Parathyroid adenoma (tissue), 2 donors: ENCODE results near the gene CNOT6.
A peak's percentile ranks its signal among the peaks of the same experiment; 100 is the strongest.

Experiments
- H2AFZ ChIP-seq: fragments of 300-600 bp; sonication (generic); one replicate; pipeline ENCODE4 v1.7.0; 2017; ENCODE audit warnings: antibody characterized with exemption, mild to moderate bottlenecking
- H3K27ac ChIP-seq: fragments of 300-600 bp; sonication (generic); one replicate; pipeline ENCODE4 v1.7.0; 2017
- H3K27me3 ChIP-seq: fragments of 300-600 bp; sonication (generic); one replicate; pipeline ENCODE4 v1.7.0; 2017; ENCODE audit warnings: low read length; ENCODE audit not compliant: control insufficient read depth, insufficient read depth
- H3K36me3 ChIP-seq: fragments of 300-600 bp; sonication (generic); one replicate; pipeline ENCODE4 v1.7.0; 2017; ENCODE audit warnings: low read length; ENCODE audit not compliant: control insufficient read depth, insufficient read depth
- H3K4me1 ChIP-seq: fragments of 300-600 bp; sonication (generic); one replicate; pipeline ENCODE4 v1.7.0; 2017; ENCODE audit warnings: control low read depth
- H3K4me2 ChIP-seq: fragments of 300-600 bp; sonication (generic); one replicate; pipeline ENCODE4 v1.7.0; 2017; ENCODE audit warnings: low read length
- H3K4me3 ChIP-seq: fragments of 300-600 bp; sonication (generic); one replicate; pipeline ENCODE4 v1.7.0; 2017; ENCODE audit warnings: low read depth, low read length
- H3K79me2 ChIP-seq: fragments of 300-600 bp; sonication (generic); one replicate; pipeline ENCODE4 v1.7.0; 2017; ENCODE audit warnings: control low read depth
- H3K9ac ChIP-seq: fragments of 300-600 bp; sonication (generic); one replicate; pipeline ENCODE4 v1.7.0; 2017; ENCODE audit warnings: mild to moderate bottlenecking
- H3K9me3 ChIP-seq: fragments of 300-600 bp; sonication (generic); one replicate; pipeline ENCODE4 v1.7.0; 2017; ENCODE audit warnings: low read length; ENCODE audit not compliant: control insufficient read depth
- TF ChIP-seq, protein P1 (sequence below): fragments of 300-600 bp; sonication (generic); IDR thresholded peaks from one replicate; pipeline ENCODE4 v1.7.0; 2017; ENCODE audit warnings: antibody characterized with exemption, mild to moderate bottlenecking
- donor health status: primary hyperparathyroidism.

CNOT6 gene

DNA sequence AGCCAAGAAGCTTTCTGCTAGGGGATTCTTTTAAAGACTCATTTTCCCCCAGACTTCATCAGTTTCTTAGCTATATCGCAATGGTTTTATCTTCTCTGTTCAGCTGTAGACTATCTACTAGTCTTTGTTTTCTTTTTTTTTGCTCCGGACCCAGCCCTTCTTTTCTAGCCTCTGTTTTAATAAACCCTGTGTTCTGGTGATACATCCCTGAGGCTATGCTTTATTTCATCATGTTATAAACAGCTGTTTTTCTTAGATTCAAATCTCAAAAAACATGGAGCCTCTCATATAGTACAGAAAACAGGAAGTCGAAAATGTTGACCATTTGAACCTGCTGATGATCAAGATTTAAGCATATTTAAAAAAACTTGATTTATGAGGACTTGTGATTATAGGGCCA is 59.4 kb downstream of the CNOT6 start:
- no peak overlapping the region for H3K27ac ChIP-seq
- H3K4me3 ChIP-seq, result no peak overlapping the region
- TF ChIP-seq, protein P1, sequence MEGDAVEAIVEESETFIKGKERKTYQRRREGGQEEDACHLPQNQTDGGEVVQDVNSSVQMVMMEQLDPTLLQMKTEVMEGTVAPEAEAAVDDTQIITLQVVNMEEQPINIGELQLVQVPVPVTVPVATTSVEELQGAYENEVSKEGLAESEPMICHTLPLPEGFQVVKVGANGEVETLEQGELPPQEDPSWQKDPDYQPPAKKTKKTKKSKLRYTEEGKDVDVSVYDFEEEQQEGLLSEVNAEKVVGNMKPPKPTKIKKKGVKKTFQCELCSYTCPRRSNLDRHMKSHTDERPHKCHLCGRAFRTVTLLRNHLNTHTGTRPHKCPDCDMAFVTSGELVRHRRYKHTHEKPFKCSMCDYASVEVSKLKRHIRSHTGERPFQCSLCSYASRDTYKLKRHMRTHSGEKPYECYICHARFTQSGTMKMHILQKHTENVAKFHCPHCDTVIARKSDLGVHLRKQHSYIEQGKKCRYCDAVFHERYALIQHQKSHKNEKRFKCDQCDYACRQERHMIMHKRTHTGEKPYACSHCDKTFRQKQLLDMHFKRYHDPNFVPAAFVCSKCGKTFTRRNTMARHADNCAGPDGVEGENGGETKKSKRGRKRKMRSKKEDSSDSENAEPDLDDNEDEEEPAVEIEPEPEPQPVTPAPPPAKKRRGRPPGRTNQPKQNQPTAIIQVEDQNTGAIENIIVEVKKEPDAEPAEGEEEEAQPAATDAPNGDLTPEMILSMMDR, result no peak
- H3K36me3 ChIP-seq, result no peaks in the 10 kb centered on the region
- H3K79me2 ChIP-seq, result peaks cover 2% of the 10 kb centered on the region
- H3K9ac ChIP-seq, result no peak overlapping the region
- H3K9me3 ChIP-seq, result no peaks in the 10 kb centered on the region
- no peak overlapping the region for H3K4me2 ChIP-seq
- H3K4me1 ChIP-seq, result peaks cover 12% of the 10 kb centered on the region
- no peak overlapping the region for H2AFZ ChIP-seq
- H3K27me3 ChIP-seq, result no peaks in the 10 kb centered on the region

DNA sequence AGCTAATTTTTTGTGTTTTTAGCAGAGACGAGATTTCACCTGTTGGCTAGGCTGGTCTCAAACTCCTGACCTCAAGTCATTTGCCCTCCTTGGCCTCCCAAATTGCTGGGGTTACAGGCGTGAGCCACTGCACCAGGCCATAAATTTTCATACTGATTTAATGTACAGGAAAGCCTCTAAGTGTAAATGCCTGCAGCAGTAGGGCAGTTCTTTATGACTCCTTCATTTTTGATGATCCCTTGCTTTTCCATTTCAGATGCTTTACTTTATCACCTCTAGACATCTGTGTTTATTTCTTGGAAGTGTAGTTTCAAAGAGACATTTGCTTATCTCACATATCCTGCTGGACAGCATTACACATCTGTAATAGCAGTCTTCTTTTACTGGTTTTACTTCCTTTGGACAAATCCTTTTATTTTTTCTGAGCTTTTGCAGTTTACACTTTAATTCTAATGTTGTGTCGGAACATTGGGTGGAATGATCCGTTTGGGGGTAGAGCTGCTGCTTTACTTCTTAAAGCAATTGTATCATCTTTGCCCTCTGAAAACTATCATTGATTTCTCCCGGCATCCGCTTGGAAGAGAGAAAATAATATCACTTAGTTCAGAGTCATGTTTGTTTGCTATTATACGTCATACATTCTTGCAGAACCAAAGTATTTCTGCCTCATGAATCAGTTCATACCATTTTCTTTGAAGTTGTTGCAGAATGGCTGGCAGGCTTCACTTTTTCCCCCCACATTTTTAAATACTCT is 61.2 kb downstream of the CNOT6 start:
- H3K79me2 ChIP-seq, result peaks cover under 1% of the 10 kb centered on the region
- no peak overlapping the region for H2AFZ ChIP-seq
- TF ChIP-seq, protein P1, result no peak
- H3K4me2 ChIP-seq, result peak overlapping the region; percentile 0
- no peaks in the 10 kb centered on the region for H3K9me3 ChIP-seq
- peaks cover 14% of the 10 kb centered on the region for H3K4me1 ChIP-seq
- H3K9ac ChIP-seq, result no peak overlapping the region
- H3K4me3 ChIP-seq, result no peak overlapping the region
- H3K36me3 ChIP-seq, result no peaks in the 10 kb centered on the region
- no peak overlapping the region for H3K27ac ChIP-seq
- no peaks in the 10 kb centered on the region for H3K27me3 ChIP-seq

DNA sequence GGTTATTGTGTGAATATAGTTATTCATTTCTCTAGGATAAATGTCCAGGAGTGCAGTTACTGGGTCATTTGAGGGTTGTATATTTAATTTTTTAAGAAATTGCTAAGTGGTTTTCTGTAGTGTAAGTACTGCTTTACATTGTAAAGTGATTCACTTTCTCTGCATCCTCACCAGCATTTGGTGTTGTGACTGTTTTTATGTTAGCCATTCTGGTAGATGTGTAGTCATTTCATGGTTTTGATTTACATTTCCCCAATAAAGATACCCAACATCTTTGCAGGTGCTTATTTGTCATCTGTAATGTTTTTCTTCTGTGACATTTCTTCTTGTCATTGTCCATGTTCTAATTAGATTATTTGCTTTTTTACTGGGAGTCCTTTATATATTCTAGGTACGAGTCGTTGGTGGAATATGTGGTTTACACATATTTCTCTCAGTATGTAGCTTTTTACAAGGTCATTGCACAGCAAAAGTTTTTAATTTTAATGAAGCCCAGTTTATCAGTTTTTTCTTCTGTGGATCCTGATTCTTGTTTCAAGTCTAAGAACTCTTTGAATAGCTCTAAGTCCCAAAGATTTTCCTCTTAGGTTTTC is 63.1 kb downstream of the CNOT6 start:
- Histone ChIP-seq H3K4me3 (no peak overlapping the region), H3K36me3 (no peaks in the 10 kb centered on the region), H3K4me1 (peaks cover 16% of the 10 kb centered on the region), H3K9me3 (no peaks in the 10 kb centered on the region), H2AFZ (no peak overlapping the region), H3K4me2 (no peak overlapping the region), H3K9ac (no peak overlapping the region), H3K27me3 (no peaks in the 10 kb centered on the region), H3K79me2 (peaks cover 5% of the 10 kb centered on the region), H3K27ac (no peak overlapping the region)
- TF ChIP-seq, protein P1, result no peak

DNA sequence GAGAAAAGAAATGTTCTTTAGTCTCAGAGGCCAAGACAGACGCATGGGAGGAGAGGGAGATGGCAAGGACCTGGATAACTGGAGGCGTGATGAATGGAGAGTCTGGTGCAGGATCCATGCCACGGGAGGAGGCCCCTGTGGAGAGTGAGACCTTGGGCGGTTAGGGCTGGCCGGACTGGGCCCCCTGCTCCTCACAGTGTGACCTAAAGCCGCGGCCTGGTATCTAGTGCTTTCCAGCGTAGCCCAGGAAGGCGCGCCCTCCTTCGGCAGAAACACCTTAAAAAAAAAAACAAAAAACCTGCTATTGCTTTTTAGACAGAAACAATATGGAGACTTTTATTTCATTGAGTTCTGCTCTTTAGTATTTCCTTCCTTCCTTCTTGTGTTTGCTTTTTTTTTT is 64.1 kb downstream of the CNOT6 start:
- Histone ChIP-seq H3K4me2 (no peak overlapping the region), H3K36me3 (no peaks in the 10 kb centered on the region), H3K9ac (no peak overlapping the region), H3K27me3 (no peaks in the 10 kb centered on the region), H3K4me1 (peaks cover 16% of the 10 kb centered on the region), H3K9me3 (no peaks in the 10 kb centered on the region), H3K4me3 (no peak overlapping the region), H3K27ac (no peak overlapping the region), H3K79me2 (peaks cover 5% of the 10 kb centered on the region), H2AFZ (no peak overlapping the region)
- TF ChIP-seq, protein P1, result no peak

DNA sequence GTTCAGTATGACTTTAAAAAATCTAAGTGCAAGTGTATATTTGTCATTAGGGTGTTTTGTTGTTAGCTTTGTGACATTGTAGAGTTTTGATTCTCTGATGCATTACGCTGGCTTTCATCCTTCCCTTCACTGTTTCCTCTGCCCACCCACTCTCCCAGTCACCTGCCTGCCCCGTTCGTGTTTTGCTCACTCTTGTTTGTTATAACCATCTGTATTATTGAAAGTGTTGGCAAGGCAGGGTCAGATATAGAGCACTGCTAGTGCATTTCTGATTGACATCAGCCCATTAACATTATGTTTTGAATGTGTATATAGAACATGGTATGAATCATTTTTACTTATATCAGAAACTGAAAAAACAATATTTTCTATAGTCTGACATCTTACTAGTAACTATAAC is 69.8 kb downstream of the CNOT6 start:
- Histone ChIP-seq H3K4me3 (no peak overlapping the region), H3K27me3 (no peaks in the 10 kb centered on the region), H3K4me1 (peaks cover 4% of the 10 kb centered on the region), H3K27ac (no peak overlapping the region), H2AFZ (no peak overlapping the region), H3K9ac (no peak overlapping the region), H3K9me3 (no peaks in the 10 kb centered on the region), H3K79me2 (peaks cover 5% of the 10 kb centered on the region), H3K36me3 (no peaks in the 10 kb centered on the region), H3K4me2 (no peak overlapping the region)
- TF ChIP-seq, protein P1, result no peak
